Fibroblast of peridontal ligament (primary cell): ENCODE results near the gene SDK2.

Source experiments
- DNase-seq: peaks from one replicate; pipeline ENCODE4 v3.0.0-alpha.2; 2010; ENCODE audit errors: extremely low read depth

Gene SDK2

DNA sequence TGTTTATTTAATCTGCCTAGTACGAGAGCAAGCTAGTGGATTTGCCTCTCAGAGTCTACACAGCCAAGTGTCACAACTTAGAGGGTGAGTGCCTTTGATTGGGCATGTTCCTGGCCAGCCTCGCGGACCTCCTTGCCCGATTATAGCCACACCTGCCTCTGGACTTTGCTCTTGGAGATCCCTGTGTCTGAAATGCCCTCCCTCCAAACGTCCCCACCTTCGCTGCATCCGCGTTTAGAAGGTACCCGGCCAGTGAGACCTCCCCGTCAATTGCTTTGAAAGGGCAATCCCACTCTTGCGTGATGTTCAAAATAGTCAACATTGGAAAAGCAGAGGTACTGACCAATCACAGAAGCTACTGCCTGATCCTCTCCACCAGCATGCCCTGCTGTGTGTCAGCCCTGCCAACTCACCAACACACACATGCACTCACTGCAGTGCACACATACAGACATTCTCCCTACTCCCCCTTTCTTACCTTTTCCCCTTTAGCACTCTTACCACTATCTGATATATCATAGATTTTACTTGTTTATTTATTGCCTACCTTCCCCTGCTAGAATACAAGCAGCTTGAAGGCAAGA is 6.5 kb upstream of the SDK2 start:
- DNase-seq, result no peak

DNA sequence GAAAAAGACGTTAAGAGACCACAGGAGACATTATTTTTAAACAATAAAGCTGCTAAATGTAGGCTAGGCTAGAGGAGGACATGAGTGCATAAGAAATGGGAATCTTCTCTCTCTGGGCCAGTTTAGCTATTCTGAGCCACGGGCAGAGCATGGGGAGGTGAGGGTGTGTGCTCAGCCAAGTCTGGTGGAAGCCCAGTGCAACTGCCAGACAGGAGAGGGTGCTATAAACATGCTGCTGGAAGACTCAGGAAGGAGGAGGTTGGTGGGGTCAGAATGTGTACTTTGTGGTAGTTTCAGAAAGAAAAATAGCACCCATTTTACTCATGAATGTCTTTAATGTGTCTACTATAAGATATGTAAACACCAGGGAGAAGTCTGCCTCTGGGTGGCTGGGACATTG is 5.9 kb upstream of the SDK2 start:
- no peak for DNase-seq

DNA sequence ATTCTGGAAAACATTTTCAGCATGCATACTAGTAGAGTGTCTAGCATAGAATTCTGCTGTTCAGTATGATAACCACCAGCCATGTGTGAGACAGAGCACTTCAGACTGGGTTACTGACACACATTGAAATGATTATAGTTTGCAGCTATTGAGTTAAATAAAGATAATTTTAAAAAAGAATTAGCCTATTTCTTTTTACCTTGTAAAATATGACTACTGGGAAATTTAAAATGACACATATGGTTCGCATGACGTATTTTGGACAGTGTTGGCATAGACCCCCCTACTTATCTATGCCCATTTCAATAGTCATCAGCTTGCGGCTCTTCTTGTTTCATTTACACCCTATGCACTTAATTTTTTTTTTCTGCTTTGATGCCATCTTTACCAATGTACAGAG is 4.7 kb upstream of the SDK2 start:
- no peak for DNase-seq

DNA sequence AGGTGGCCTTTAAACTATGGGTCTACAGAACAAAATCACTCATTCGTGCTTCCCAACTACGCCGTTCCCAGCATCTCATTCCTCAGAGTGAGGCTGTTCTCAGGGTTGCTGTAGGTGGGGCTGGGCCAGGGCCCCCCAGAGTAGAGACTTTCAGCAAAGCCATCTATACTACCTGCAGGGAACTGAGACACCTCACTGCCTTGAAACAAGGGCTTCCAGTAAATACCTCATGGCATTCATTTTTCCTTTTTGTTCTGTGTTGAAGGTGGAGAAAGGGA is 4.2 kb upstream of the SDK2 start:
- DNase-seq, result no peak

DNA sequence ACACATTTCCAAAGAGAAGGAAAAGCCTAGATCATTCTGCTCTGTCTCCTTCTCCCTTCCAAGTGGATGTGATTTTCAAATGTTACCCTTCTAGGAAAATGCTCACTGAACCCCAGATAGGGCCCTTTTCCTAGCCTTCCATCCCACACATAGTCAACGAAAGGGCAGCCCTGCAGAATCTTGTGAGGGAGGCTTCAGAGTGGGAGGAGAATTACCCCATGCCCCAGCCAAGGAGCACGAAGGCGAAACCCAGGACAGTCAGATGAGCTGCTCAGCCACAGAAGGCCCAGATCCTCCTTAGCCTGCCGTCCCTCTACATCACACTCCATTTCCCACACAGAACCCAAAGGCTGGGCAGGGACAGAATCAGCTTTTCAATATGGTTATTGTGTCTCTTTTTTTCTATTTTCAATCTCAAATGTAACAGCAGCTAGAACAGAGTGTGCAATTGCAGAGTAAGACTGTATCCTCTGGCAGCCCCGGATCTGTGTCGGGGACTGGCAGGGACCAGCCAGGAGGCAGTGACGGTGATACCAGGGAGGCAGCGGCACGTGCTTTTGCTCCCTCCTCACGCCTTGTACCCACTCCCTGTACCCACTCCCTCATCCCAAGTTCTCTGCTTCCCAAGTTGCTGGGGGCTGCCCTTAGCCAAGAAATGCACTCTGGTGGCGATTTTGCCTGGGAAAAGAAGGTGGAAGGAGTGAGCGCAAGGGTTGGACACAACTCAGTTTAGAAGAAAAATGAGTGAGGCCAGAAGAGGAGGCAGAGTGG is 3.7 kb upstream of the SDK2 start:
- no peak for DNase-seq

DNA sequence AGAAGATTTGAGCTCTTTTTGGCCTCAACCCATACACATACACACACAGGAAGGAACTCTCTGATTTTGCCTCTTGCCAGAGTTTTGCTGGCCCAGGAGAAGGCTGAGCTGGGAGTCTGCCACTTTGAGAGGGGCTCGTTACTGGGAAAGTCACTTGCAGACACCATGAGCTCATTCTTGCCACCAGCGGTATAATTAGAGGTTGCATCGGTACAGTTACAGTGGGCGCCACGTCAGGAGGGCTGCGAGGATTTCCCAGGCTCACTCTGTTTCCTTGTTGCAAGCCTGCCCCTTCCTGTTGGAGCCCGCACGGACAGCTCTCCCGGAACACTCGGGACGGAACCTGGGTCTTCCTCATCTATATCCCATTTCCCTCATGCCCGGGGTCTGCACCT is 3.1 kb upstream of the SDK2 start:
- no peak for DNase-seq

DNA sequence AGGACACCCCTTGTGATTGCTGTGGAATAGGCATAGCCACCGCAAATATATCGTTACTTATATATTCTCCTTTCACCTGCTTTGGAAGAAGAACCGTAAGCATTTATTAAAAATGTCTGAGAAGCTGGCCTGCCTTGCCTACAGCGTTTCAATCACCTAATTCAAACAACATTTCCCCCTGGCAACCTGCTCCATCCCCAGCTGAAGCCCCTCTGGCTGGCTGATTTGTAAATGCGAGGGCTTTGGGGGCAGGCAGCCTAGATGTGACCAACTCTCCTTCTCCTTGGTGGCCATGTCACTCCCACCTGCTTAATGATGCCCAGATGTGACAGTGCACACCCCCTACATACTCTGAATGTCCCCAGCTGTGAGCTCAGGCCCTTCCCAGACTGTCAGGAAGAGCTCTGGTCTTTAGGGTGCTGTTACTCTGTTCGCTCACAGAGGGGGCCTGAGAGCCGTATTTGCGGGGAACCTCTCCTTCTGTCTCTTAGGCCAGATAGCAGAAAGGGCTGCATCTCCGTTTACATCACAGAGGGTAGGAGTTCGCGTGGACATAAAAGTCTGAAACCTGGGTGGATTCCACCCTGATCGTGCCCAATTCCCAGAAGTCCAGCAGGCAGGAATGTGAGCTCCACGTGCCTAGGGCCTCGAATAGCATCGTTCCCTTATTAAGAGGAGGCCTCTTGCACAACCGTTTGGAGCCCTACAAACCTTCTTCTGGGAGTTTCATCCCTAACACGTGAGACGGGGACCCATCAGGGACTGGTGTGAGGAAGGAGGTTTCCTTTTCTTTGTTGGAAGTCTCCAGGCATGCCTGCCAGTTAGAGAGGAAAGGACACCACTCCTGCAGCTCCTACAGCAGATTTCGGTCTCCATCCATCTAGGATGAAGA is 2.4 kb upstream of the SDK2 start:
- no peak for DNase-seq

DNA sequence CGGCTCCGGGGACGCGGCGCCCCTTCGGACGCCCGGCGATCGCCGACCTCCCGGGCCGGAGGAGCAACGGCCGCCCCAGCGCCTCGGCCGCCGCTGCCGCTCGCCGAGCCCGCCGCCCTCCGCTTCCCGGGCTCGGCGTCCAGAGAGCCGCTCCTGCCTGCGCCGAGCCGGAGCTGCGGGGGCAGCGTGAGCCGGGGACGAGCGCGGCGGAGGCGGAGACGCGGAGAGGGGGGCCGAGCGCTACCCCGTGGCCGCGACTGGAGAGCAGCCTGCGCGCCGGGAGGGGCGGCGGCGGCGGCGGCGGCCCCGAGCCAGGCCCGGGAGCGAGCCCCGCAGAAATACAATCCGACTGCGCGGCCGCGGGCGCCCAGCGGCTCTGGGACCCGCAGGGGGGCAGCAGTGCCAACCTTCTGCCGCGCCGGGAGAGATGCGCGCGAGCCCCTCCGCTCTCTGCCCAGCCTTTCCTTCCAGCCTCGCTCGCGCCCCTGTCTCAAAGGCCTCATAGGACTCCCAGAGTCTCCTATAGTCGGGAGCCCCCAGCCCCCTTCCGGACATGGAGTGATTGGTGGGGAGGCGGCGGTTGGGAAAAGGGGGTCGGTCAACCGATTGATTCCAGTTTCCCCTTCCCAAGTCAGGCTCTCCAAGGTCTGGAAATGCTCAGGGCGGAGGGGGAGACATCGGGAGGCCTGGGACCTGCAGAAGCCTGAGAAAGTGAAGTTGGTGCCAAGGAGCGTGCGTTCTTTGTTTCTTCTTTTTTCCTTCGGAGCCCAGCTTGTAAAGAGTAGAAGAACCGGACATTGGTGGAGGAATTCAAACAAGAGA is 1.0 kb upstream of the SDK2 start:
- DNase-seq, result no peak

DNA sequence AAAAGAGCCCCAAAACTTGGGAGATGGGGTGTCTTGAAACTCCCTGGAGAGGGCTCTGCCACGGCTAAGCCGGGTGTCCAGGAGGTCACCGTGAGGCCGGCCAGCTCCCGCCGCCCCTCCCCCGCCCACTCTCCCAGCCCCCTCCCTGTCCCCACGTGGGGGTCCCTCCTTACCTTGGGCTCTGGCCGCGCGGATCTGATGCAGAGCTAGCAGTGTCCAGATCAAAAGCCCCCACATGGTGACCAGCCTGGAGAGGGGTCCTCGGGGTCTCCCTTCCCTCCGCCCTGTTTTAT is 447 bp downstream of the SDK2 start:
- DNase-seq, result no peak

DNA sequence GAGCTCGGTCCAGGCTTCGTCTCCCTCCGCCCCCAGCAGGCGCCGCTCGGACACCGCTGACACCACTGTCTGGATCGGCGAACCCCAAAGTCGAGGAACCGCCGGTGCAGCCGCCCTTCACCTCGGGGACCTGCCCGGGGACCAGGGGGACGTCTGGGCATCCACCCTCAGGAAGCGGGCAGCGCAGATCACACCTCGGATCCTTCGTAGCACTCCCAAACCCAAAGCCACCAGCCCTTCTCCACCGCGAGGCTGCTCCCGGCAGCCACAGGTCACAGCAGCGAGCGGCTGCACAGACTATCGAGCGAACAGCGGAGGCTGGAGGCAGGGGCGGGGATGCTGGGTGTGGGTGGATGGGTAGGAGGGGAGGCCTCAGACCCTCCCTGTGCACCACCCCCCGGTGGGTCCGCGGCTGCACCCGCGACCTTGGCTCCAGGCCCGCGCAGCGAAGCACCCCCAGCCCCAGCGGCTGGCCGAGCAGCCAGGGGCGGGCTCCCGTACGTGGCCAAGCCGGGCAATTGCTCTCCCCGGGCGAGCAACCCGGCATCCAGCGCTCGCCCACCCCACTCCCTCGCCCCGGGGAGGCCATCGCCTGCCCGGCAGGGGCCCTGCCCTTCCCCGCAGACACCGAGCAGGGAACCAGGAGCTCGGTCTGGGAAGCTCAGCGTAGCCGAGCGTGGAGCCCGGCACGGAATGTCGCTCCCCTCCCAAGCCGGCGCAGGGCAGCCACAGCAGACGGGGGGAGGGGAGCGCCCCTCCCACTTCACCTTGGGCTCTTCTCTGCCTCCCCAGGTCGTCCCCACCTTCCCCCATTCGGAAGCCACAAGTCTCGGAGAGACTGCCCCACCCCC is 1.0 kb downstream of the SDK2 start:
- no peak for DNase-seq

DNA sequence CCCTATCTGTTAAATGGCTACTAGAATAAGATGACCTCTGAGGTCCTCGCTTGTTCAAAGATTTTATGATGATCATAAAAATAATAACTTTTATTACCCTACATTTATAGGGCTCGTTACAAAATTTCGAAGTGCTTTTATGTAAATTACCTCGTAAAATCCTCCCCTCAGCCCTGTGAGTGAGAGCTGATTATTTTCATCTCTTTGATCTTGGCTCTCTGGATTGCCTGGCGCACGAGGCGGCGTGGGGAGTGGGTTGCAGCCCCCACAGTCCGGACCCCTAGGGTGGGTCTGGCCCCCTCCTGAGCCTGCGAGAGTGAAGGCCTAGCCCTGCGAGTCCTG is 1.6 kb downstream of the SDK2 start:
- DNase-seq, result no peak

DNA sequence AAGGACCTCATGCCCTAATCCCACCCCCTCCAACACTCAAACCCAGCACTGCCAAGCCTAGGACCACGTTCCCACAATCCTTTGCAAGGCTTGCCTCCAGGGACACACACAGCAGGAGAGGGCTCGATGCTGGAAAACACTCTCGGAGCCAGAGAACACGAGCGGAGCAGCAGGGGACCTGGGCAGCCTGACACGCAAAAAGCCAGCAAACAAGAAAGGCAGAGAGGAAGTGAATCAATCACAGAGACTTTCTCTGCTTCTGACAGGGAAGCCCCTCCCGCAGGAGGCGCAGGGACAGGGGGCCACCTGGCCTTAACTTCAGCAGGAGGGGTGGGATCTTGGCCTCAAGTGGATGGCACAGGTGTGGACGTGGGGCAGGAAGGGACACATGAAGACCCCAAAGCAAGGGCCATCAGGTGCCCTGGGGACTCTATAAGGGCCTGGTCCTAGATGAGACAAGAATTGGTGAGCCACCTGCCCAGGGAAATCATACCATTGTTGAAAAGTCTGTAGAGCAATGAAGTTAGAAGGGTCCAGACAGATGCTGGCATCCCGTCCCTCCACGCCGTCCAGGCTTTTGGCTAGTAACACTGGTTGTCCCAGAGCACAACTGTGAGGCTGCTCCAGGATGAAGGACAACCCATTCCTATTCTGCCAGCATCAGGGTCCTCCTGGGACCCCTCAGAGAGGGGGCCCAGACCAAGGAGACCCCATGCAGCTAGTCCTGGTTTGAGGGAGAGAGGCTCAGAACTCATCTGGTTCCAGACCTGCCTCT is 2.2 kb downstream of the SDK2 start:
- DNase-seq, result no peak

DNA sequence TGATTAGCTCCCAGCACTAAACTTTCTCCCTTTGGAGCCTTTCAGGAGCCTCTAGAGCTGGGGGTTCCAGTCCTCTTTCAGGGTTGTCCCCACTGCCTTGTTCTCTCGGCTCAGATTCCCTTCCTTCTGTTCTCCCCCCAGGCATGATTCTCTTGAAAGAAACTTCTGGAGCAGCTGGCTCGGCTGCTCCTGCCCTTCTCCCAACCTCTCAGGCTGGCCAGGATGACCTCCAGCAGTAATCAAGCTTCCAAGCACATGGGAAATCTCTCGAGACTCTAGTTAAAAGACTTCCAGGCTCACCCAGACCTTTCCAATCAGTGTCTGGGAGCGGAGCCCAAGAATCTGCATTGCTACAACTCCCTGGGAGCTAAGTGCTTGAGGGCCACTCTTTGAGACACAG is 3.6 kb downstream of the SDK2 start:
- DNase-seq, result no peak

DNA sequence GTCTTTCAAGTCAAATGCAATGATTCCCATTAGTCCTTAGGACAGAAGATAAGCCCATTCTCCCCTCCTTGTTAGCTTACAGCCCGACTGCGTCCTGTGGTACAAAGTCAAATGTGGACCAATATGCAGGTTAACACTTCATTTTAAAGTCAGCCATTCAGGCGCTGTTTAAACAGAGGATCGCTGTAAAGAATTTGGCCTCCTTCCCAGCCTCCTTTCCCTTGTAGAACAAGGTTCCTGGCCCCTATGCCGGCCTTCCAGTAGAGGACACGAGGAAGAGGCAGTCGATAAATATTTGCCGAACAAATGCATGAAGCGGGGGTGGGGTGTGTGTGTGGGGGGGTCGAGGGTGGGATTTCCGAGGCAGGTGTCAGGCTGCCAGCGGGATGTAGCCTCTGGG is 4.3 kb downstream of the SDK2 start:
- DNase-seq, result no peak

DNA sequence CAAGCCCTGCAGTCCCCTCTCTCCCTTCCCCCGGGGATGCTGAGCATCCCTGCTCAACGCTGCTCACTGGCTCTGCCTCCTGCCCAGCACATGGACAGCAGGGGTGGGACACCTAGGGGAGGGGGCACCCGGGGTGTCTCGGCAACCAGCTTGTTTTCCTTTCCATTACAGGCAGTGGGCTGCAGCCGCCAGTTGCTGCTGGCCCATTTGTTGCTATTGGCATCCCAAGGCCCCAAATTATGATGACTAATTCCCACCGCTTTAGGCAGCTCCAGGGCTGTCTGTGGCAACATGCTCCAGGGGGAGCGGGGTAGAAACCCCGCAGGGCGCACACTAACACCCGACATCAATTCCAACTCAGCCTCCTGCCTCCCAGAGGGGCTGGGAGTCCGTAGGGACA is 4.9 kb downstream of the SDK2 start:
- DNase-seq, result no peak

DNA sequence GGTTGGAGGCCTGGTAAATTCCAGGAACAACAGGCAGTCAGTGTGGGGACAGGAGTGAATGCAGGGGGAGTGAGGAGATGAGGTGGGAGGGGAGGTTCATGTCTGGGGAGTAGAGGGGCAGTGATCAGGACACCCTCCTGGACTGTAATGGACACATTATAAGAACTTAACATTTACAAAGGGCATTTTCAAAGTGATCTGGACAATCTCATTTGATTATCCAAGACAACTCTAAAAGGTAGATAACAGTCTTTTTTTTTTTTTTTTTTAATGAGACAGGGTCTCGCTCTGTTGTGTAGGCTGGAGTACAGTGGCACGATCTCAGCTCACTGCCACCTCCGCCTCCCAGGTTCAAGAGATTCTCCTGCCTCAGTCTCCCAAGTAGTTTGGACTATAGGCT is 5.7 kb downstream of the SDK2 start:
- no peak for DNase-seq

DNA sequence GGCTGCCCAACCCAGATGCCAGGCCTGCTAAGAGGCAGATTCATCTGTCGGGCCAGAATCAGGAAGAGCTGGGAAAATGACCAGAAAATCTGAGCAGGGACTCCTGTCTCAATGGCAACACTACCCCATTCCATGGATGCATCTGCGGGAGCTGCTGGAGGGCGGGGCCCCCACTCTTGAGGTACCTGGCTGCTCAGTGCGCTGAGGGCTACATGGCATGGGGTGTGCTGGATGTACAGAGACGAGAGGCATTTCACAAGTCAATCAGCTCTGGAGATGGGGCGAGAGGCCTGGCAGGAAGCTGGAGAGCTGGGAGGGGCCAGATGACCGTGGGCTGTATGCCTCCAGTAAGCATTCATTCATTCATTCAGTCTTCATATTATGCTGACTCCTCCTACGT is 6.4 kb downstream of the SDK2 start:
- no peak for DNase-seq

DNA sequence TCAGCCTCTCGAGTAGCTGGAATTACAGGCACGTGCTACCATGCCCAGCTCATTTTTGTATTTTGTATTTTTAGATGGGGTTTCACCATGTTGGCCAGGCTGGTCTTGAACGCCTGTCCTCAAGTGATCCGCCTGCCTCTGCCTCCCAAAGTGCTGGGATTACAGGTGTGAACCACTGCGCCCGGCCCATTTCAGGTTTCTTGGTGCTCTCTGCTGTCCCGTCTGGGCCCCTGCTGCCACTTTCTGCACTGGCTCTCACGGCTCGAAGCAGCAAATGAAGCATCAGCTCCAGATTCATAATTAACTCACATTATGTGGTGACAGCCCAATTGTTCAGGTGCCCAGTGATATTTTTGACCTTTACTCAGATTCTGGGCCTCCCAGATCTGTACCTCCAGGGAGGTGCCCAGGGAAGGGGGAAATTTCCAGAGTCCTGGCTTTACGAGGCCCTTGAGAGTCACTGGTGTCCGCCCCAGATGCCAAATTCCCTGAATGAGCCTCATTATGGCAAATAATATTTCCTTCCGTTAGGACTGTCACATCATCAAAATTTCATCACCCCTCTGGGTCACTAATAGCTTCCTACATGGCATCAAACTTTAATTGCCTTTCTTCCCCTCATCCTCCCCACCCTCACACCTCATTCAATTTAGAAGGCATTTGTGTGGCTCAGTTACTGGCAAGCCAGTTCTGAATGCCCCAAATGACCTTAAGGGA is 9.0 kb downstream of the SDK2 start:
- DNase-seq, result no peak

DNA sequence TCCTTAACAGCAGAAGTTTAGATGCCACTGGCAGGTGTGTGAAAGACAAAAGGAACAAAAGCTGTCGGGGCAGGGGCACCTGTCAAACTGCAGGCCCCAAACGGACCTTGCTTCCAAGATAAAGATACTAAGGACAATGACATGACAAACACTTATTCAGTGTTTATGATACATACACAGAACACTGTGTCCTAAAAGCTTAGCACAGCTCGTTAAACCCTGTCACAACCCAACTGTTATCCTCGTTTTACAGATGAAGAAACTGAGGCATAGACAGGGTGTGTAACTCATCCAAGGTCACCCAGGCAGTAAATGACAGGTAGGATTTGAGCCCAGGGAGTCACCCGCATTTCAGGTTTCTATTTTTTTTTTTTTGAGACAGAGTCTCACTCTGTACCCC is 9.6 kb downstream of the SDK2 start:
- DNase-seq, result no peak

DNA sequence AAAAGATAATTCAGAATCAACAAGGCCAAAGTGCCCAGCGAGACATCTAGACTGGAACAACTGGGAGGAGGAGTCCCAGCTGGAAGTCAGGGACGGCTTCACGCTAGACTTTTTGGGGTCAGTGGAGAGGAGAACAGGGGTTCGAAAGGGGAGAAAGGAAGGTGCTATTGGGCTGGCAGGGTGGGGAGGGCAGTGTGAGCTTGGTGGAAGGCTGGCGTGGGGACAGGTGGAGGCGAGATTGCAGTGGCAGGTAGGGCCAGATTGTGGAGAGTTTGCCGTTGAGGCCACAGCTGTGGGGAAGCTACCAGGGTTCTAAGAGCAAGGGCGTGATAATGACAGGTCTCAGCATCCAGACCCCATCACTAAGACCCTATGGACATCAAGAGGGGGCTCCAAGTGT is 10.5 kb downstream of the SDK2 start:
- no peak for DNase-seq
